Stimulated activated CD8-positive, alpha-beta memory T cell treated with anti-CD3 and anti-CD28 coated beads, Interleukin-12 subunit alpha, Interleukin-12 subunit beta, amount 100 ng/mL, for 1 hour (primary cell): Measurements from ENCODE around the gene STING1.
"Not testable (repeated sequence)": the region's sequence is repeated elsewhere in the genome, so short reads cannot be mapped to it uniquely, and the experiment has no call there.

ENCODE experiments used
- DNase-seq: peaks from one replicate; pipeline ENCODE4 v3.0.0-alpha.2; 2020; ENCODE audit warnings: low read depth

The STING1 gene

GRCh38 chr5:139462586-139463276 is 19.8 kb downstream of the STING1 start, which contains the start of gene ECSCR:
Gene ECSCR, minus strand, starts transcription at chr5:139462743. Its CDS starts 73 bp downstream, at chr5:139462670.
- DNase-seq, result no peak

- DNase-seq, result no peak
Measured at GRCh38 chr5:139461698-139462097, 20.9 kb downstream of the STING1 start.

GRCh38 chr5:139461176-139461575 is 21.4 kb downstream of the STING1 start:
- DNase-seq, result no peak

- no peak for DNase-seq
Measured at GRCh38 chr5:139460455-139460854, 22.1 kb downstream of the STING1 start.

GRCh38 chr5:139459451-139459934 is 23.1 kb downstream of the STING1 start:
- no peak for DNase-seq

- peak; percentile 62 for DNase-seq
Measured at GRCh38 chr5:139458580-139459407, 23.8 kb downstream of the STING1 start.

- DNase-seq, result no peak
Measured at GRCh38 chr5:139457653-139458306, 24.8 kb downstream of the STING1 start.

- DNase-seq, result no peak
Measured at GRCh38 chr5:139457241-139457640, 25.3 kb downstream of the STING1 start.

GRCh38 chr5:139456776-139457175 is 25.8 kb downstream of the STING1 start:
- no peak for DNase-seq

GRCh38 chr5:139454568-139455290 is 27.8 kb downstream of the STING1 start:
- DNase-seq, result no peak

- DNase-seq, result no peak
Measured at GRCh38 chr5:139453683-139454567, 28.6 kb downstream of the STING1 start.

- no peak for DNase-seq
Measured at GRCh38 chr5:139451878-139452660, 30.5 kb downstream of the STING1 start.

GRCh38 chr5:139451176-139451575 is 31.4 kb downstream of the STING1 start:
- no peak for DNase-seq

GRCh38 chr5:139446956-139447779 is 35.4 kb downstream of the STING1 start:
- DNase-seq, result no peak

GRCh38 chr5:139445325-139446170 is 37.0 kb downstream of the STING1 start:
- no peak for DNase-seq

- no peak for DNase-seq
Measured at GRCh38 chr5:139443831-139444453, 38.6 kb downstream of the STING1 start.

GRCh38 chr5:139440416-139440815 is 42.1 kb downstream of the STING1 start:
- DNase-seq, result not testable (repeated sequence)
